Measurements from ENCODE around the gene GUK1.

GUK1 gene

GRCh38 chr1:228092342-228093049, 47.6 kb upstream of the GUK1 start:
- no peaks in the 10 kb centered on the region for H3K9me2 ChIP-seq (replicated peaks; ENCODE audit: insufficient read depth, low read length)
- H3K4me1 ChIP-seq (ENCODE audit: low read length) = peaks cover 43% of the 10 kb centered on the region
- H3K4me2 ChIP-seq (ENCODE audit: low read depth, low read length) = no peak overlapping the region
- no peak overlapping the region for H3K27ac ChIP-seq (ENCODE audit: low read length)
- H3K27me3 ChIP-seq (replicated peaks; ENCODE audit: insufficient read depth, low read length) = no peaks in the 10 kb centered on the region
- no peak overlapping the region for H3K9ac ChIP-seq (ENCODE audit: low read length)
- DNase-seq = no peak
- no peak overlapping the region for H2AFZ ChIP-seq (ENCODE audit: low read length)
- peaks cover 100% of the 10 kb centered on the region for H4K20me1 ChIP-seq (ENCODE audit: insufficient read depth, low read length)
- peaks cover 100% of the 10 kb centered on the region for H3K79me2 ChIP-seq (ENCODE audit: low read length)
- H3K4me3 ChIP-seq (ENCODE audit: low read length) = no peak overlapping the region
- peaks cover 48% of the 10 kb centered on the region for H3F3A ChIP-seq (ENCODE audit: insufficient read depth, low read length)
- no peaks in the 10 kb centered on the region for H3K9me3 ChIP-seq (replicated peaks; ENCODE audit: insufficient read depth, low read length)
- H3K36me3 ChIP-seq (replicated peaks; ENCODE audit: insufficient read depth, low read length) = peaks cover 24% of the 10 kb centered on the region
- no peak for TF ChIP-seq EZH2phosphoT487 (IDR thresholded peaks at IDR 0.05; ENCODE audit: low read length)

GRCh38 chr1:228093050-228093906, 46.8 kb upstream of the GUK1 start:
- Histone ChIP-seq H3K4me1 (ENCODE audit: low read length) (peaks cover 35% of the 10 kb centered on the region), H3K9me2 (replicated peaks; ENCODE audit: insufficient read depth, low read length) (no peaks in the 10 kb centered on the region), H4K20me1 (ENCODE audit: insufficient read depth, low read length) (peaks cover 100% of the 10 kb centered on the region), H3K4me2 (ENCODE audit: low read depth, low read length) (no peak overlapping the region), H3K27ac (ENCODE audit: low read length) (no peak overlapping the region), H3K9me3 (replicated peaks; ENCODE audit: insufficient read depth, low read length) (no peaks in the 10 kb centered on the region), H2AFZ (ENCODE audit: low read length) (no peak overlapping the region), H3K9ac (ENCODE audit: low read length) (no peak overlapping the region), H3K79me2 (ENCODE audit: low read length) (peaks cover 100% of the 10 kb centered on the region), H3K27me3 (replicated peaks; ENCODE audit: insufficient read depth, low read length) (no peaks in the 10 kb centered on the region), H3K4me3 (ENCODE audit: low read length) (no peak overlapping the region), H3K36me3 (replicated peaks; ENCODE audit: insufficient read depth, low read length) (peaks cover 28% of the 10 kb centered on the region), H3F3A (ENCODE audit: insufficient read depth, low read length) (peaks cover 47% of the 10 kb centered on the region)
- no peak for DNase-seq
- no peak for TF ChIP-seq EZH2 (optimal IDR thresholded peaks at IDR 0.05; ENCODE audit: low read depth, low read length)
- TF ChIP-seq, protein P1, sequence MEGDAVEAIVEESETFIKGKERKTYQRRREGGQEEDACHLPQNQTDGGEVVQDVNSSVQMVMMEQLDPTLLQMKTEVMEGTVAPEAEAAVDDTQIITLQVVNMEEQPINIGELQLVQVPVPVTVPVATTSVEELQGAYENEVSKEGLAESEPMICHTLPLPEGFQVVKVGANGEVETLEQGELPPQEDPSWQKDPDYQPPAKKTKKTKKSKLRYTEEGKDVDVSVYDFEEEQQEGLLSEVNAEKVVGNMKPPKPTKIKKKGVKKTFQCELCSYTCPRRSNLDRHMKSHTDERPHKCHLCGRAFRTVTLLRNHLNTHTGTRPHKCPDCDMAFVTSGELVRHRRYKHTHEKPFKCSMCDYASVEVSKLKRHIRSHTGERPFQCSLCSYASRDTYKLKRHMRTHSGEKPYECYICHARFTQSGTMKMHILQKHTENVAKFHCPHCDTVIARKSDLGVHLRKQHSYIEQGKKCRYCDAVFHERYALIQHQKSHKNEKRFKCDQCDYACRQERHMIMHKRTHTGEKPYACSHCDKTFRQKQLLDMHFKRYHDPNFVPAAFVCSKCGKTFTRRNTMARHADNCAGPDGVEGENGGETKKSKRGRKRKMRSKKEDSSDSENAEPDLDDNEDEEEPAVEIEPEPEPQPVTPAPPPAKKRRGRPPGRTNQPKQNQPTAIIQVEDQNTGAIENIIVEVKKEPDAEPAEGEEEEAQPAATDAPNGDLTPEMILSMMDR (IDR thresholded peaks at IDR 0.05; ENCODE audit: low read length) = no peak
- TF ChIP-seq EZH2phosphoT487 (IDR thresholded peaks at IDR 0.05; ENCODE audit: low read length) = no peak

DNA sequence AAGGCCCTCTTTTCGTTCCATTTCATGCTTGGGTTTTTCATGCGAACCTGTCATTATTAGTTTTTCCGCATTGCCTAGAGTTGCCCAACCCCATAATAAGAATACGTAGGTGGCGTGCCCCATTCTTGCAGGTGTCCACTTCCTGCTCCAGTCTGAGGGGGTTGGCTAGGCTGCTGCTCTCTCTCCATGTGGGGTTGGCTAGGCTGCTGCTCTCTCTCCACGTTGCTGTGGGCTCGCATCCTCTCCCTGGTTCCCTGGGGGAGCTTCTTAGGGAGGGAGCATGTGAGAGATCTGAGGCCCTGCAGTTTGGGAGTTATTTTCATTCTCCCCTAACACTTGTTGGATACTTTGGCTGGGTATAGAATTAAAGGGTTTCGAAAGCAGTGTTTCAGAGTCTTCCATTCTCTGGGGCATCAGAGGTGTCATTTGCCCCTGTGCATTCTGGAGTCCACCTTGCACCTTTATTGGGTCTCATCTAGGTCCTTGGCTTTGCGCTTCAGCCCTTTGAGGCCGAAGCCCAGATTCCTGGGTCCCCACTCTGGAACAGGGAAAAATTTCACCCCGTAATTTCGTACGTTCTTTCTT, 45.6 kb upstream of the GUK1 start:
- Histone ChIP-seq H3F3A (ENCODE audit: insufficient read depth, low read length) (peaks cover 45% of the 10 kb centered on the region), H4K20me1 (ENCODE audit: insufficient read depth, low read length) (peaks cover 100% of the 10 kb centered on the region), H3K79me2 (ENCODE audit: low read length) (peaks cover 100% of the 10 kb centered on the region)

More for the DNA sequence above, 45.6 kb upstream of the GUK1 start:
- Histone ChIP-seq H3K27me3 (replicated peaks; ENCODE audit: insufficient read depth, low read length) (no peaks in the 10 kb centered on the region), H3K9me3 (replicated peaks; ENCODE audit: insufficient read depth, low read length) (no peaks in the 10 kb centered on the region), H3K9me2 (replicated peaks; ENCODE audit: insufficient read depth, low read length) (no peaks in the 10 kb centered on the region), H3K4me3 (ENCODE audit: low read length) (no peak overlapping the region), H3K9ac (ENCODE audit: low read length) (no peak overlapping the region), H3K4me1 (ENCODE audit: low read length) (peaks cover 22% of the 10 kb centered on the region), H3K27ac (ENCODE audit: low read length) (no peak overlapping the region), H3K4me2 (ENCODE audit: low read depth, low read length) (no peak overlapping the region), H3K36me3 (replicated peaks; ENCODE audit: insufficient read depth, low read length) (peaks cover 40% of the 10 kb centered on the region), H2AFZ (ENCODE audit: low read length) (no peak overlapping the region)
- TF ChIP-seq EZH2phosphoT487 (IDR thresholded peaks at IDR 0.05; ENCODE audit: low read length) = no peak
- no peak for TF ChIP-seq EZH2 (optimal IDR thresholded peaks at IDR 0.05; ENCODE audit: low read depth, low read length)
- TF ChIP-seq, protein P1 (IDR thresholded peaks at IDR 0.05; ENCODE audit: low read length) = no peak
- no peak for DNase-seq
